ENCODE results near the gene LPCAT1.
A peak's percentile ranks its signal among the peaks of the same experiment; 100 is the strongest.

LPCAT1 gene

DNA sequence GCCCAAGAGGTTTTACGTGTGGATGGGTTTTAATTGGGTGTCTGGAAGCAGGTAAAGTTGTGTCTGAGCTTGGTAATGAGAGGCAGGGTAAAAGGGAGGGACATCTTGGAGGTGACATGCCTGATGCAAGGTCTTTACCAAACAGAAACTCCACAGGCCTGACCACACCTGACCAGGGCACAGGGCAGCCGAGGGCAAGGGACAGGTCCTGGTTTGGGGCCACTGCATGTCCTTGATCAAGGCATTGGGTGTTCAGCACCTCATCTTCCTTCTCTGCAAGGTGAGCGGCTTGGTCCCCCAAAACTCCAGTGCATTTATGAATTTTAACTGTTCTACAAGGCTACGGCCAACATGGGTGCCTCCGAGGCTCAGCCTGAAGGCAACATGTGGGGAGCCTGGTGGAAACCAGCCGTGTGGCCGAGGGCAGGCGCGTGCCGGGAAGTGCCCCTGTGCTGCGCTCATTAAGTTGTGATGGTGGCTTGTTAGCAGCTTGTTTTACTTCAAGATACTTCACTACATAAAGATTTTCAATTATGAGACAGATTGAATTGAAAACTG is 30.7 kb upstream of the LPCAT1 start:
- DNase-seq (ENCODE audit: low read depth): no peak

DNA sequence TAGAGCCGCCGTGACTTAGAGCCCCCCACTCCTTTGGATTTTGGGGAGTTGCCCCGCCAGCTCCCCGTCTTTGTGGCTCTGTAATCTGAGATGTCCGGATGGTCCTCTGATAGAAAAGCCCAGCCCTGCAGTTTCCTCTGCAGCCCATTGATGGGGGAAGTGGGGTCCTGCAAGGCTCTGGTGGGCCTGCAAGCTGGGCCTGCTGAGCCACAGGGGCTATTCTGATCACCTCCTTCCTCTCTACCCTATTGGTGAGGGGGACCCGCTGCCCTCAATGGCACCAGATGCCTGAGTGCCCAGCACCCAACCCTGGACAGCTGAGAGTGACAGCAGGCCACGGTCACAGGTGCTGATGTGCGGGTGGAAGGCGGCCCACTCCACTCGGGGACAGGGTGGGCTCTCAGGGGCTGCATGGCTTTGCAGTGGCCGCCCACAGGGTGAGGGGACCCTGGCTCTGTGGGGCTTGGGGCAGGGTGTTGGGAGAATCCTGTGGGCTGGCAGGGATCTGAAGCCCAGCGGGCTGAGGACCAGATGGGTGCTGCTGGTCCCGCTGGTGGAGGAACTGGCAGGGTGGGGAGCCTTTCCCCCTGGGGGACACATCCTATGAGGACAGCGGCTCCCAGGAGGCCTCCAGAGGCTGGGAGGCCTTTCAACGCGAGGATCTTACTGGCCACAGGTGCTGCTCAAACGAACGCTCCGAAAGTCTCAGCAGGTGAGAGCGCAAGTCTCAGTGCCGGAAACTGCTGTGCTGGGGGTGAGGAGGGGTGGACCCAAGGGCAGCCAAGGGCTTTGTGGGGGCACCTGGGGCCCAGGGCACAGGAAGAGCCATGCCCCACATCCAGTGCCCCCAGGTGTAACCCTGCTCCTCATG is 30.0 kb upstream of the LPCAT1 start:
- DNase-seq (ENCODE audit: low read depth): no peak

DNA sequence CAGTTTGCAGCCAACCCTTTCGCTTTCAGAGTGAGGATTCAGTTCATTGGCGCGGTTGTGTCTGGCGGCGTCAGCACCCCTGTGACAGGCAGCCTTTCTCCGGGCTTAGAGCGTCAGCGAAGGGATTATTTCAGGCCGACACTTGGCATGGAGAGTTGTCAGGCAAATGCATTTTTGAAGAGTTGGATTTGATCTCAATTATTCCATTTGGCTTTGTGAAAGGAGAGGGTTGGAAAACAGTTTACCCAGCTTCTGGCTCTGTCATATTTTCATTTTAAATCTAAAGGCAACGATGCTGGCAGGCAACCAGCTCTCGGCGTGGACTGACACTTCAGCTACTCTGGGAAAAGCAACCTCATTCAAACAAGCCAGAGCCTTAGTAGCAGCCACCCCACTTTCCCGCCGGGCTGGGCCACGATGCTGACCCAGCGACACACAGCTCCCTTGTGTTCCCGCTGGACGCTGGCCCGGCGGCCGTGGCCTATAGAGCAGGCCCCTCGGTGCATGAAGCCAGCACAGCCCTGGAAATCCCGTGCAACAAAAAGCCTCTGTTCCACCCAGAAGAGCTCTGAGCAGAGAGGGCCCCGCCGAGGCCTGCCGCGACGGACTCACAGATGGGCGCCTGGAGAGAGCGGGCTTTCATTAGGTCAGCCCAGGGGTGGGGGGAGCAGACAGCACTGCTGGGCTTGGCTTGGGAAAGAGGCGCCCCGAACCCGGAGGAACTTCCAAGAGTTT is 28.9 kb upstream of the LPCAT1 start:
- no peak for DNase-seq (ENCODE audit: low read depth)

DNA sequence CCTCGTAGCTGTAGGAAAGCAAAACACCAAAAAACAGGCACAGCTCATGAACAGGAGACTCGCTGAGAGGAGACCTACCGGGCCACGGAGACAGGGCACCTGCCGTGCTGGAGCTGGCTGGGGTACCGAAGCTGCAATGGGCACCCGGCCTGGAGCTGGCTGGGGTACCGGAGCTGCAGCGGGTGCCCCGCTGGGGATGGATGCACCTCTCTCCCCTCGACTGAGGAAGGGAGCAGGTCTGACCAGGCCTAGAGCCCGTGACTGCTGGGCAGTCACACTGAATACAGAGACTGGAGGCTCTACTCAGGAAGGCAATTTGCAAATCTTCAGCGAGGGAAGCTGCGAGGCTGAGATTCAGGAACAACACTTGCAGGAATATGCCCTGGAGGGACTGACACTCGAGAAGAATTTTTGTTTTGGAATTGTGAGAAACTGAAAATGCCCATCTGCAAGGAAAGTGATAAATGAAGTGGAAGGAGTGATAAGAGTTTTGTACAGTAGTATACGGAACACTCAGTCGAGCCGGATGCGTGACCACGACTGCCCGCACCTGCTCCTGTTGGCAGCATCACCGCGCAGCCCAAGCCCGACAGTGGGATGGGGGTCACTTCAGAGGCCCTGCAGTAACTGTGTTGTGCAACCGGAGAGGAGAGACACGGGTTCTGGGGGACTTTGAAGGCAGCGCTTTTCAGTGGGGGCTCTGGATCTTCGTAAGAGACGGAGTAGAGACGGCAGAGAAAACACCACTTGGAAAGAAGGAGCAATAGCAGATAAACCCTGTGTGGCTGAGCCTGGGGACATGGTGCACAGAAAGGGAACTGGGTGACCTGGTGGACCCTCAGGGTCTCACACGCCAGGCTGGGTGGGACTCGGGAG is 27.9 kb upstream of the LPCAT1 start:
- DNase-seq (ENCODE audit: low read depth): no peak

DNA sequence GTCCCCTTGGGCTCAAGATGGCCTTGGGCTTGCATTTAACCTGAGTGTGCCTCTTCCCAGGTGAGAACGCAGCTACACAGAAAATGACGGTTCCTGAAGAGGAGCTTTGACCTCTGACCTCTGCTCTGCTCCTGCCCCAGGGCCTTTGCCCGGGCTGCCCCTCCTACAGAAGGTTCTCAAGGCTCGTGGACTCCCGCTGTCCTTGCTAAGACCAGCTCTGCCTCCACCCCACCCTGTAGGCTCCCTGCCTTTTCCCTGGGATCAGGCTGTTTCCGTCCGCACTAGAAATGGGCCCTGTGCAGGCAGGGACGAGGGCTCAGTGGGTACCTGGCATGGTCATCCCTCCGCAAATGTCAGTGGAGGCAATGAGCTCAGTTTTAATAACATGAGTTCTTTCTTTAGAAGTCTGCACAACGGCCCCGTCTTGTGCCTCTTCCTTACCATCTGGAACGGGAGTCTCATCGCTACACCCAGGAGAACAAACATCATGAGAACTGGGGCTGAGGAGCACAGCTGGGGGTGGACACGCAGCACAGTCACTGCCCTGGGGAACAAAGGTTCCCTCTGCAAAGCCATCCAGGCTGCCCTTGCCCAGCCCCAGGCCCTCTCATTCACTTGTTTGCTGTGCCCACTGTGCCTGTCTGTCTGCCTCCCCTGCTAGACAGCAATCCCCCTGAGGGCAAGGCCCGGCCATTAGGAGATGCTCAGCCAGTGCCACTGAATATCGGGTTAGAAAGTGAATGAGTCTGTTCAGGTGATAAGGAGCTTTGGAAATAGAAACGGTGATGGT is 26.7 kb upstream of the LPCAT1 start:
- DNase-seq (ENCODE audit: low read depth): no peak

DNA sequence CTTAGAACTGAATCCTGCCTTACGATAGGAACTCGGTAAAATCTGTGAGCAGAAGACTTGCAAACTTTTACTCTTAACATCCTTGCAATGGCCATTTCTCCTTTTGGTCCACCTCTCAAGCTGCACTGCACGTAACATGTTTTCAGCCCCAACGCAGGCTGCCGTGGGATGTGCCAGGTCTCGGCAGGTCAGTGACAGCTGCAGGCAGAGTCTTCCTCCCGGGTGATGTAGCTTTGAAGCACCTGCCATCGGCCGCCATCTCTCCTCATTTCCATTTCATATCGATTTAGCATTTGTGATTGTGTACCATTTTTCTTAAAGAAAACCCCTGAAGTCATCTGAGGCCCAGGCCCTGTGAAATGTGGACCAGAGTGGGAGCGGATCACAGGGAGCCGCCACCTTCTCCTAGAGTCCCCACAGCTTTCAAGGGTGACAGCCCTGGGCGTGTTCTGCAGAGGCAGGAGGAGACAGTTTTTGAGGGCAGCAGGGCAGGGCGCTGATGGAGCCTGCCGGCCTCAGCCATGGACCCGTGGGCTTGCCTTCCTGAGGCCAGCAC is 25.8 kb upstream of the LPCAT1 start:
- no peak for DNase-seq (ENCODE audit: low read depth)

DNA sequence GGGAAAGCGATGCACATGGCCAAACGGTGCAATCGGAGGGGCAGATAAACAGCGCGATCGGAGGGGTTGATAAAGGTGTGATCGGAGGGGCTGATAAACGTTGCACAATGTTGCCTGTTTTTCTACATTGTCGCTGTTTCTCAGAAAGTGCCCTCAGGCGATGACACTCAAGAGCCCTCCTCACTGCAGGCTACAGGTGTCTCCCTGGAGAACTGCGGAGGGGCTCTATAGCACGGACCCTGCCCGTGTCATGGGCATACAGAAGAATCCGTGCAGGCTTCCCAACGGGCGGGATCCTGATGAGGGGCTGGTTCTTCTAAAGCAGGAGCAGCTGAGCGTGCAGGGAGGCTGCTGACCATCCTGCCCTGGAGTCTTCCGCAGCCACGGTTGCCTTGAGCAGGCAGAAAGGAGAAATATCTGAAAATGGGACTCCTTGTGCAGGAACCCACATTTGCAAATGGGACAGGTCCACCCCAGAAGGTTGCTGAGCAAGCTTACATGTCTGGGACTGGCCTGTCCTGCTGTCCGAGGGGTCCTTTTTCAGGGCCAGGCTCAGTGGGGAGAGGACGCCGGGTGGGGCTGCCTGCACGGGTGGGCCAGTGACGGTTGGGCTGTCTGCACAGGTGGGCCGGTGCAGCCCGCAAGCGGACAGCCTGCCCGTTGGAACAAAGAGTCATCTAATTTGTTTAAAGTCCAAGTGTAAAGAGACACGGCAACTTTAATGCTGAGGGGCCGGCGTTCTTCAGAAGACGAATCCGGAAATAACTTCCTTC is 25.1 kb upstream of the LPCAT1 start:
- DNase-seq (ENCODE audit: low read depth): no peak

DNA sequence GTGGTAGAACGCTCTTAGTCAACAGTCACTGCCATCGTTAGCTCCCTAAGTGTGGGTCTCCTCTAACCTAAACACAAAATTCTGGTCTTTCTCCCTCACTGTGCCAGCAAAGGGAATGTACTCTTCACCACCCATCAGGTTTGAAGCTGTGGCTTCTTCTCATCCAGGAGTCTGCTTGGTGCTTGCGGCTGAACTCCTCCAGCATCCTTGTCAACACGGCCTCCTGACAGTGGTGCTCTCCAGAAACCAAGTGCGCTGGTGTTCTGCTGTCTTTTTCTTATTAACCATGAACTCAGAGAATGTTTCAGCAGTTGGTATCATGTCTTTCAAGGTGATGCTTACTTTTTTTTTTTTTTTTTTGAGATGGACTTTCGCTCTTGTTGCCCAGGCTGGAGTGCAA is 23.9 kb upstream of the LPCAT1 start:
- no peak for DNase-seq (ENCODE audit: low read depth)

DNA sequence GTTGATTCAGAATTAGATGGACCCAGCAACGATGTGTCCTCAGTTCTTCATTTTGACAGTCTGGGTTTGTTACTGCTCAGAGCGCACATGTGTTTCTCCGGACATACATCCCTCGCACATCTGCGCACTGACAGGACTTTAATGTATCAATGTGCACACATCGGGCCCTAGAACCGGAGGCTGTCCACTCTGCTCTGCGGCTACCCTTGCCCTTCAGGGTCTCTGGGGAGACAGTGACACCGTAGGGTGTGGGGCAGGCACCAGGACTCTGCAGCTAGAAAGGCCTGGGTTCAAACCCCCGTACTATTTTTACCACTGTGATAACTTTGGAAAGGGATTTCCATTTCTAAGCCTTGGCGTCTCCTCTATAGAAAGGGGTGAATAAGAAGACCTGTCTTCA is 23.5 kb upstream of the LPCAT1 start:
- DNase-seq (ENCODE audit: low read depth): no peak

DNA sequence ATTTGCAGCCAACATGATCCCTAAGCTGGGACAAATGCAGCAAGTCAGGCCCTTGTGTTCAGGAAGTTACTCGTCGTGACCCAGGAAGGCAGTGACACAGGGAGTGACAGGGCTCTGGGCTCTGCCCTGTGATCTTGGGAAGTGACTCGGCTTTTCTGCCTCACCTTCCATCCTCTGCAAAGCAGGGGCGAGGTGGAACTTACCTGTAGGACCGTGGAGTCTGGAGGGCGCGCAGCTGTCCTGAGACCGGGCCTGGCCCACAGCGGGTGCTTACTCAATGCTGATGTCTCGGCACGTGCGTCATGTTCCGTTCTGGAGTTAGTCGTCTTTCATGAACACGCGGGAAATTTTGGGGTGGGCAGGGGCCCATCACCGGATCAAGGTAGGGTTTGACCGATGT is 22.8 kb upstream of the LPCAT1 start:
- no peak for DNase-seq (ENCODE audit: low read depth)

DNA sequence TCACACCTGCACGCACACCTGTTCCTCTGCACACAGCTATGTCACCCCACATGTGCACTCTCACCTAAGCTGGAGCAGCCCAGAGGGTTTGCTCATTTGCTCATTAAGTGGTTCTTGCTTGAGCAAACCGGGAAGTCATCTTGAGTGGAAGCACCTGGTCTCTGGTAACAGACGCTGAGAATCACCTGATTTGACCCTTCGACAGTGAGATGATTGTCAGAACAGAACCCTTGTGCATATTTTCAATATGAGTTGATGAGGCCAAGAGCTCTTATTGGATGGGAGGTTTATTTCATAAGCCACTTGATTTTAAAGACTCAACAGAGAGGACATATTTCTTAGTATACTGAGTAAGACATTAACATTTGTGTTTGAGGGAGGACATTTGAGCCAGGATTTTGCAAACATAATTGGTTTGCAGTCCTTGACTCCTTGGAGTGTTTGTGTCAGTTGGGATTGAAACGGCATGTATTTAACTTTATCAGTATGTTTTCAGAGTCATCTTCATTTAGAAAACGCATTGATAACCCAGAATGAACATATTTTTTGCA is 22.1 kb upstream of the LPCAT1 start:
- no peak for DNase-seq (ENCODE audit: low read depth)

DNA sequence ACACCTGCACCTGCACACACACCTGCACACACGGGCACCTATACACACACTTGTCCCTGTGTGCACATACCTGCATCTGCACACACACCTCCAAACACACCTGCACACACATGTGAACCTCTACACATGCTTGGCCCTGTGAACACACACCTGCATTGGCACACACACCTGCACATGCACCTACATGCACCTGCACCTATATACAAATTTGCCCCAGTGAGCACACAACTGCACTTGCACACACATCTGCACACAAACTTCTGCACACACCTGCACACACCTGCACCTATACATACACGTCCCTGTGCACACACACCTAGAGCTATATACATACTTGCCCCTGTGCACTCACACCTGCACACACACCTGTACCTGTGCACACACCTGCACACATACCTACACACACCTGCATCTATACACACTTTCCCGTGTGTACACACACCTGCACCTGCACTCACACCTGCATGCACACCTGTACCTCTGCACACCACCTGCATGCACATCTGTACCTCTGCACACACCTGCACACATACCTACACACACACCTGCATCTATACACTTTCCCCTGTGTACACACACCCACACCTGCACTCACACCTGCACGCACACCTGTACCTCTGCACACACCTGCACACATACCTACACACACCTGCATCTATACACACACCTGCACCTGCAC is 21.5 kb upstream of the LPCAT1 start:
- no peak for DNase-seq (ENCODE audit: low read depth)

DNA sequence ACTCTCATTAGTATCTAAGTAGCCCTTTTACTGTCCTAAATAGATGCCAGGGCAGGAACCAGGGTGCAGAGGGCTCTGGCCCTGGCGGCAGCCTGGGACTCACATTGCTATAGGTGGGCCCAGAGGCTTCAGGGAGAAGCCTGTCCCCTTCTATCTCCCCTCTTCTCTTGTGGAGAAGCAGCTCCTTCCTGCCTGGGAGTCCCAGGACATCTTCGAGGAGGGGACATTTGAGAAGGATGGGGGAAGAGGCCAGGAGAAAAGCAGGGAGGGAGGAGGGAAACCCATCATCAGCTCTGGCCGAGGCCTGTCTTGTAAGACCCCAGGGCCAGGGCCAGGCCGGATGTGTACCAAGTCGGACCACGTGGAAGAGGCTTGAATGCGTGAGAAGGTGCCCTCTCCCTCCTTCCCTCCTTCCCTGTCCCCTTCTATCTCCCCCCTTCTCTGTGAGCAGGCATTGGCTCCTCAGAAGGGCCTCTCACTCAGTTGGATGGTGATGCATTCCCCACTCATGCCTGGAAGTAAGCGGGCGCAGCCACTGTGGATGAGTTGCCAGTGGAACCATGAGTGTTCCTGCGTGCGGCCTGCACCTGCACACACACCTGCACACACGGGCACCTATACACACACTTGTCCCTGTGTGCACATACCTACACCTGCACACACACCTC is 20.7 kb upstream of the LPCAT1 start:
- DNase-seq (ENCODE audit: low read depth): no peak

DNA sequence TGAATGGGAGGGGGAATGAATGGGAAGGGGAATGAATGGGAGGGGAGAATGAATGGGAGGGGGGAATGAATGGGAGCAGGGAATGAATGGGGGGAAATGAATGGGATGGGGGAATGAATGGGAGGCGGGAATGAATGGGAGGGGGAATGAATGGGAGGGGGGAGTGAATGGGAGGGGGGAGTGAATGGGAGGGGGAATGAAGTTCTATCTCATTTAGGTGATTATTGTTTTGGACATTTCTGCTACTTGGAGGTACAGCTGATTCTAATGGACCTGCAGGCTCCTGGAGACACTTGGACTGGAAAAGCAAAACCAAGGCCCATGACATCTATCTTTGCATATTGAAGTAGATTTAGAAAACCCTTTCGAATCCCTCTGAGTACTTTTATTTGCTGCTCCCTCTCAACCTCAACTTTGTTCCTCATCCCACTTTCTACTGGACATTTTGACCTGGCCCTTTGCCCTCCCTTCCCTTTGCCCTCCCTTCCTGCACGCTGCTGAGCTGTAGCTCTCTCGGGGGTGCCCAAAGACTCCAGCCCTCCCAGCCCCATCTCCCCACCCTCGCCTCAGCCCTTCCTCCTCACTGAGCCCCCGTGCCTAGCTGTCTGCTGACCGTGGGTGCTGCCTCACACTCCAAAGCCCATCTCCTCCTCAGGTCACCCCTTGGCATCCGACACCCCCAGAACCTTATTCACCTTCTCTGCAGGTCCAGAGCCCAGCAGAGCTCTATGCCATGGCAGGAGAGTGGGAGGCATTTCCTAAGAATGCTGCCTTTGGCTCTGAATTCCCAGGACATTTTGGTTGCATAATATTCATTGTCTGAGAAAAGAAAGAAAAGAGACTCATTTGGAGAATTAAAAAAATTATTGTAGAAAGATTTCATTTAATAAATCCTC is 19.9 kb upstream of the LPCAT1 start:
- no peak for DNase-seq (ENCODE audit: low read depth)

DNA sequence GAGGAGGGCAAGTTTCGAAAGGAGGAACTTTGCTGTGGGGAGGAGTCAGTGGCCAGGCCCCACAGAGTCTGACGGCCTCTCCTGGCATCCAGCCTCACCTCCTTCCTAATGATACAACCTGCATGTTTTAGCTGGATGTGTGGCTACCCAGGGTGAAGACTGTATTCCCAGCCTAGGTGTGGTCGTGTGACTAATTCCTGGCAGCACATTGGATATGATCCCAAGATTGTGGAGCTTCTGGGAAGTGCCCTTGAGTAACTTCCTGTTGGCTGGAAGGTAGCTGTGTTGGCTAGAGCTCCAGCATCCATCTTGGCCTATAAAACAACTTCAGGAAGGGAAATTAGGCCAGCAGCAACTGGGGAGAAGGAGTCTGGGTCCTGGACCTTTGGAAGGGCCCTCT is 19.0 kb upstream of the LPCAT1 start:
- DNase-seq (ENCODE audit: low read depth): peak; percentile 54

DNA sequence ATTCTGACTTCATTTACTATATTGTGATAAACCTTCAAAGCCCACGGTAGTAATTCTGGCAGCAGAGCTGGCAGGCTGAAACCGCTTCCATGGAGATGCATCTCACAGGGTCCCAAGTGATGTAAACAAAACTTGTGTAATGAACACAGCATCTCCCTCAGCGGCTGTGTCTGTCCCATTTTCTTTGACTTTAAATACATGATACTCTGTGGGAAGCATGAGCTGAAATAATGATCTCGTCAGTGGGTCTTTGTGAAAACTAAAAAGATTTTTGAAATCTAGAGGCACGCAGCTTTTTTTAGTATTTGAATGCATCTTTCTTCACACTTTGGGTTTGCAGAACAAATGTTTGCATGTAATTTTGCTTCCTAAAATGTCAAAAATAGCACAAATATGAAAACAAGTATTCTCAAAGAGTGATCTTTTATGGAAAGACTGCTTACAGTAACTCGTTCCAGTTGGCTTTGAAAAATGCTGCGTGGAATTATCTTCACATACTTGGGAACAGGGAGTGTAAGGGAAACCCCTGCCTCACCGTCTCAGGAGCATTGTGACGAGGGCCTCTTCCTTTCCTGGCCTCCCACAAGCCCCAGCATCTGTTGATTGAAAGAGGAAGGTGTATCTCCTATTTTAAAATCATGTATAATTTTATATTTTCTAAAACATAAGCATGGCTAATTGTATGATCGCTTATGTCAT is 18.1 kb upstream of the LPCAT1 start:
- no peak for DNase-seq (ENCODE audit: low read depth)
